ENCODE data around the gene UNCX.
"Not testable (repeated sequence)": the region's sequence is repeated elsewhere in the genome, so short reads cannot be mapped to it uniquely, and the experiment has no call there.

The UNCX gene

DNA sequence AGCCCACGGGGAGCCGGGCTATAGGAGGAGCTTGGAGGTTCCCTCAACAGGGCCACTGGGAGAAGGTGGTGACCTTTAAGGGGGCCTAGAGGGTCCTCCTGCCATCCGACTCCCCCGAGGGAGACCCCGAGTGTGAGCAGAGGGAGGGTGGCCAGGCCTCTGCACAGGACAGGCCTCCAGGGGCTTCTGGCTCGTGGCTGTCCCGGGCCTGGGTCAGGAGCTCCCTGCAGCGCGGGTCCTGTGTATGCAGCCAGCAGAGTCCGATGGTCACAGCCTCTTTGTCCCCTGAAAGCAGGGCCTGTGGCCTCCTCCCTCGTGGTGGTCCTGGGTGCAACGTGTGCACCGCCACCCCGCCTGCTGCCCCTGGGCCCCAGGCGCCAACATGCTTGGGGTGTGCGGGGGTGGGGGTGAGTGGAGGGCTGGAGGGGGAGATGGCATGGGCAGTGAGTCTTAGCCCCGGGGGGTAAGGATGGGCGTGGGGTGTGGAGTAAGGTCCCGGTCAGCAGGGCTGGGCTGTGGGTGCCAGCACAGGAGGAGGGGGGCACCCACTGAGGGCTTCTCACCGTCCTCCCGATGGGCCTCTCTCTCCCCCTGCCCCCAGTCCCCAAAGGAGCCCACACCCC is 27.1 kb downstream of the UNCX start:
- no peak for DNase-seq

DNA sequence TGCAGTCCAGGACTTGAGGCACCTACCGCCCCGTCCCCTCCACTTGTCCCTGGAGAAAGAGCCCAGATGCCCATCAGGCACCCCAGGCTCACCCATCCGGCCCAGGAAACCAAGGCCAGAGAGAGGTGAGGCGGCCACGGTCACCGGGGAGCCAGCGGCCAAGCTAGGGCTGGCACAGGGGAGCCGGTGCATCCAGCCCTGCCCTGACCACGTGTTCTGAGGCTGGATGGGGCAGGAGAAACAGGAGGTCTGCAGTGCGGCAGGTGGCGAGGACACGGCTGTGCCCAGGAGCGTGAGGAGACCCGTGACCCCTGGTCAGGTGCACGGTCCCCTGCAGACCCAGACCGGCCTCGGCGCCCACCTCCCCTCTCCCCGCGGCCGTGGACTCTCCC is 27.6 kb downstream of the UNCX start:
- no peak for DNase-seq

DNA sequence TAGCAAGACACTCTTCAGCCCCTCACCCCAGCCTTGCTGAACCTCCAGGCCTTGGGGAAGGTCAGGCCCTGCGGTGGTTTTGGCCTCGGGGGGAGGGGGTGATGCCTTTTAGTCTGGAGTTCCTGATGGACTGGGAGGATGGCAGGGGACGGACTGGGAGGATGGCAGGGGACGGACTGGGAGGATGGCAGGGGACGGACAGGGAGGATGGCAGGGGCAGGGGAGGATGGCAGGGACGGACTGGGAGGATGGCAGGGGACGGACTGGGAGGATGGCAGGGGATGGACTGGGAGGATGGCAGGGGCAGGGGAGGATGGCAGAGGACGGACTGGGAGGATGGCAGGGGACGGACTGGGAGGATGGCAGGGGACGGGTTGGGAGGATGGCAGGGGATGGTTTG is 28.4 kb downstream of the UNCX start:
- not testable (repeated sequence) for DNase-seq

DNA sequence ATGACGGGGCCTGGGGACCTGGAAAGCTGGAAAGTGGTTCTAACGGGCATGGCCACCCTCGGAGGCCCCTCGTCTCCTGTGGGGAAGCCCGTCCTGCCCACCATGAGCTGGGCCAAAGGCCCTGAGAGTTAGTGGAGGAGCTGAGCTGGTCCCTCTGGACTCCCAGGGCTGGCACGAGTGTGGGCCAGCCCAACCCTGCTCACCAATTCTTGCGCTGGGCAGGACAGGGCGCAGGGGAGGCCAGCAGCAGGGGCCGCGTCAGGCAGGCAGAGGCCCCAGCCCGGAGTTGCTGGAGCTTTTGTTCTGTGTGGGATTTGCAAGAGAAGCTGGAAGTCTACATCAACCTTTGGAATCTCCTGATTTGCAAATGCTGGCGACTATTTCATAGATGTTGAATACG is 29.8 kb downstream of the UNCX start:
- no peak for DNase-seq

DNA sequence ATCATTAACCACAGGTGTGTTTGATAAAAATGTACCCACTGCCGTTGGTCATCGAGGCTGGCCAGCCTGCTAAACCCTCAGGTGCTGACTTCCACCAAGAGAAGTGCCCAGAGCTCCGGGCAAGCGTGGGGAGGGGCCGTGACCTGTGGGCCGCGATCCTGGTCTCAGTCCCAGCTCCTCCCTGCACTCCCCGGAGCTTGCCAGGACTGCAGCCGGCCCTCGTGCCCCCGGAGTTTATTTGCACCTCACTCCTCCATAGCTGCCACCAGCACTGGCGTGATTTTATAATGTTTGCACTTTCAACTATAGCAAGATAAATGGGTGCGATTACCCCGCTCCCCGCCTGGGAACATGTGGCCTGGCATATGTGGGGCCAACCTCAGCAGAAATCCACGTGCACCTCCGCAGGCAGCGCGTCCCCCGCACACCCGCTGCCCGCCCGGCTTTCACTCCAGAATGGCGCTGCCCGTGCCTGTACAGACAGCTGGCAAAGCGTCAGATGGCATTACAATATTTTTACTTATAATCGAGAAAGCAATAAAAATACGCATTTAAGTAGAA is 30.8 kb downstream of the UNCX start:
- DNase-seq = no peak

DNA sequence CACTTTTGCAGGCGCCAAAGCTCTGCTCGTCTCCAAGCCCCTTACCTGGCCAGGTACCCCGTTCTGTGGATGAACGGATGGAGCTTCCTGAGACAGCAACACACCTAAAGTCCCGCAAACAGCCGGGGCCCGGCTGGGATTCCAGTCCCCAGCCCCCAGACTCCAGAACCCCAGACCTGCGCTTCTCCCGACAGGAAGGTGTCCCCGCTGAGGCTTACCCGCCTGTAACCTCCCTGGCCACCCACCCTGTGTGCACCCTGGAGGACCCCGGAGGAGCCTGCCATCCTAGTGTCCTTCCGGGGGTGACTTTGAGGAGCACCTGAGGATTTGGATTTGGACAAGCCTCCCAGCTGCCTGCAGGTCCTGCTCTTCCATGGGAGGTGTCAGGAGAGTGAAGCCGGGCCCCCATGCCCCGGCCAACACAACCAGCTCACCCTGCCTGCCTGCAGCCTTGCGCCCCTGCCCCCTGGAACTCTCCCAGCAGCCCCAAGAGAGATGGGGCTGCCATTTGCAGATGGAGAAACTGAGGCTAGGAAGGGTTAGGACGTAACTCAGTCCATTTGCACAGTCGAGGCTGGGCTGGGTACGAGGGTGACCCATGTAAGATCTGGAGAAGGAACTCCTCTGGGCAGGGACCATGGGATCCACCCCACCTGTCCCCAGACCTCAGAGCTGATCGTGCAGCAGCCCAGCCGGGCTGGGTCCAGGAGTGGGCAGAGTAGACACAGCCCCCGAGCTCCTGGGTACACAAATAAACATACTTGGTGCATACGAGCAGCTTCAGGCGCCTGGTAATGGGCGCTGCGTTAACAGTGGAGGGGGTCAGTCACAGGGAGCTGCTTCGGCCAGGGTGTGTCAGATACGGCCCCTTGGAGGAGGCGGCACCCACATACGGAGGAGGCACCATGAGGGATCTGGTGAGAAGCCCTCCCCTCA is 31.9 kb downstream of the UNCX start:
- DNase-seq = no peak

DNA sequence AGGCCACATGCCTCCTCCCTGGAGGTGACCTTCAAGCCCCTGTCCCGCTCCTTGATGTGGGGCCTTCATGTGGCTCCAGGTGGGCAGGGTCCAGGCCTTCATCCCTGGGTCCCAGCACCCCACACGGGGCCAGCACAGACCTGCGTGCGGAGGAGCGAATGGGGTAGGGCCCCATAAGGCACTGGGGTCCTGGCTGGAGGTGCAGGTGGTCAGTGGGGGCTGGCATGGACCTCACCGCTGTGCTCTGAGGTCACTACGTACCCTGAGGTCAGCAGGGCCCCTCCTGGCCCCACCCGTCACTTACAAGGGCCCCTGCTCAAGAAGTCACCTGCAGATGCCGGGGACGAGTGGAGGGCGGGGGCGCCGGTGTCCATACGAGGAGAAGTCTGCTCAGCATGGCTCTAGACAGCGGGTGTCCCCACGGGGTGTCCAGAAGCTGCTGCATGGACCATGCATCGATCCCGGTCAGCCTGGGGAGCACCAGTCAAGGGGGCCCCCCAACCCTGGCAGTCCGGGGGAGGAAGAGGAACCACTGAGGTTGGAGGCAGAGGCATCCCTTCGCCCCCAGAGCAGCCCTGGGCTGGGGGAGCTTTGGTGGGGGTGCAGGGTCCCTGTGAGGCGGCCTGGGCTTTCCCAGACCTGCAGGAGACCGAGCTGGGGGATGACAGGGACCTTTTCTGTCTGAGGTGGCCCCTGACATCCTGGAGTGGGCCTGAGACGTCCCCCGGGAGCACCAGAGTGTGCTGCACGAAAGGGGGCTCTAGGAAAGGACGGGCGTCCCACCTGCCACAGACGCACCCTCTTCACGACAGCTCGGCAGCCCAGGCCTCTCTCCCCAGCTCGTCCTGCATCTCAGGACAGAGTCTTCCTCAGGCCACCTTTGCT is 34.6 kb downstream of the UNCX start:
- no peak for DNase-seq

DNA sequence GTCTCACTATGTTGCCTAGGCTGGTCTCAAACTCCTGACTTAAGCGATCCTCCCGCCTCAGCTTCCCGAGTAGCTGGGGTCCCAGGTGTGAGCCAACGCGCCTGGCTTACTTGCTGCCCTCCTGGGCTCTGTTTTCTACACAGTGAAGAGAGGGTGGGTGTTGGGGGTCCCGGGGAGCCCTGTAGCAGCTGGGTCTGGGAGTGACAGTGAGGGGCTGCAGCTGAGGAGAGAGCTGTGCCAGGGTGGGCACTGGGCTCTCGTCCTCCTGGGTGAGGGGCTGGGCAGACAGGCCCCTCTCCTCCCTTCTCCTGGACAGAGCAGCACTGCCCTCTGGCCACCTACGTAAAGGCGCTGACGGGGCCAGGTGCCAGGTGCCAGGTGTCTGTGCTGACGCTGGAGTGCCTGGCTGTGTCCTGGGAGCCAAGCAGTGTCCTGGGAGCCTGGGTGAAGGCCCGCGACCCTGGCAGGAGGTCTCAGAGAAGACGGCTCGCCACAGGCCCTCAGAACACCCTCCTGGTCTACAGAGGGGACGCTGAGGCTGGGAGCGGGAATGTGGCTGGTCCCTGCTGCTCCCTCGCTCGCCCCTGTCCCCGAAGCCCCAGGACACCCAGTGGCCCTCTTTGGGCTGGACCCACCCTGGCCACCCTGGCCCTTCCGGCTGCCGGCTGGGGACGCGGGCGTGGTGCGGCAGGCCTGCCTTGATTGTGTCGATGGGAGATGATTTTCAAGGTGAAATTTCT is 35.6 kb downstream of the UNCX start:
- no peak for DNase-seq

DNA sequence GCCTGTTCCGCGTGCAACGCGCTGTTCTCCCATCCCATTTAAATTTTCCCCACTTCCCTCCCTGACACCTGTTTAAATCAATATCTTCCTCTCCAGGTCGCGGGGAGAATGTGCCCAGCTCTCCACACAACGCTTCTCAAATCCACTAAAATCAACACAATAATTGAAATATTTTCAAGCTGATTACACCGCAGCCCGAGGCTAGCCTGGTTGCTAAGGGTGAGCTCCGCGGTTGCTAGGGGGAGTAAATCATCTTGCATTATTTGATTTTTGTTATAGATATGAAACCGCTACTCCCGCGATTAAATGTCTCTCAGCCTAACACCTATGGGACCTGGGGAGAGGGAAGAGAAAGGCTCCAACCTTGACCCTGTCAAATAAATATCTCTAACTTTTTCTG is 36.2 kb downstream of the UNCX start:
- no peak for DNase-seq

DNA sequence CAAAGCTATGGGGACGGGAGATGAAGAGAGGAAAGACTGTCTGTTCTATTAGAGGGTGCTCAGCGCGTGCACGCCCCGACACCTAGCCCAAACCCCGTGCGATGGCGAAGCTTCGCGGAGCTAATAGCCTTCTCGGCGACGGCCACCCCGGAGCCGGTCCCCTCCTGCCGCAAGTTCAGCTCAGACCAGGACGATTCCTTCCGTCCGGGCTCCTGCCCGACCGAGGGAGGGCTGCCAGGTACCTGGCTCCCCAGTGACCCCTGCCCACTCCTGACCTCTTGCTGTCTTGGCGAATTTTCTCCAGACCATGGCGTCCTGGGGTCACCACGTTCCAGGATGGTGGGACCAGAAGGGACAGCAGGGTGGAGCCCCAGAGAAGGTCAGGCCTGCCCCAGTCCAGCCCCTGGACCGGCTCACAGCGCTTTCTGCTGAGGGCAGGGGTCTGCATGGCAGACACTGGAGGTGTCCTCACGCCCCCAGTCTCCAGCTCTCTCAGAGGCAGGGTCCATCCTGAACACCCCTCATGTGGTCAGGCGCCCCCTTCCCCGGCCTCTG is 36.7 kb downstream of the UNCX start:
- no peak for DNase-seq

DNA sequence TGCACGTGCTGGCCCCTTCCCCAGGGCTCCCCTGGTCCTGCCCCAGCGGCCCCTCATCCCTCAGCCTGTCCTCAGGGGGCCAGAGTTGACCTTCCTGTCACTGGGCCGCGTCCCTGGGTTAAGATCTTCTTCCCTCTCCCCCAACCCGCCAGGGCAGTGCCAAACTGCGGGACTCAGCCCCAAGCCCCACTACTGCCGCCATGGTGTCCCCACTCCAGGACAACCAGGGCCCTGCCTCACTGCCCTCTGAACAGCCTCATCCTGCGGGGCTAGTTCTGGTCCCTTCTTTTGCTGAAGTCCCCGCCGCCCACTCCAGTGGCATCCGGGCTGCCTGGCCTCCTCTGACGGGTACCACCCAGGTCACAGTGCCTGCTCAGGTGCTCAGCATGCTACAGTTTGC is 37.5 kb downstream of the UNCX start:
- DNase-seq = no peak

DNA sequence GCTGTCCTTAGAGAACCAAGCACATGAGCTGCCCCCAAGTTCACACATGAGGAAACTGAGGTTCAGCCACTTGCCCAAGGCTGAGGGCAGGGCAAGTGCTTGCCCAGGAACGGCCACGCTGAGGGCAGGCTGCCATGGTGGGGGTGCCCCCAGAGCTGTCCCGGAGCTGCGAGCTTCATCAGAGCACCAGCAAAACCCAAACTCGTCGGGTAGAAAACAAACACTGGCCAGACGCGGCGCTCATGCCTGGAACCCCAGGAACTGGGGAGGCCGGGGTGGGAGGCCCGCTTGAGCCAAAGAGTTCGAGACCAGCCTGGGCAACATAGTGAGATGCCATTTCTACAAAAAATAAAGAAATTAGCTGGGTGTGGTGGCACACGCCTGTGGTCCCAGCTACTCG is 38.4 kb downstream of the UNCX start:
- no peak for DNase-seq

DNA sequence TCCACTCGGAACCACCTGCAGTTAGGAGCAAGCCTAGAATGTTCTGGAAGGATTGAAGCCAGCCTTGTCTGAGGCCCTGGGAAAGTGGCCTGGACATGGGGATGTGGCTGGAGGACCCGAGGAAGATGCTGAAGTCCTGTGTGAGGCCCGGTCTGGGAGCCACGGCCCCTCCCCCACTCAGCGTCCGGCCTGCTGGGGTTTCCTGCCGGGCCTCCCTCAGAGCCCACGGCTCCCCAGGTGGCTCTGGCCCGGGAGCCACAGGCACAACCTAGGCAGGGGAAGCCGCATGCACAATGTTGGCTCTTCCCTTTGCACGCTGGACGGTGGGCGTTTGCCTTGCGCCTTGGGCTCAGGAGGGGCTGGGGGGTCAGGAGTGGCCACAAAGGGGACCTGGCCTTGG is 39.0 kb downstream of the UNCX start:
- no peak for DNase-seq

DNA sequence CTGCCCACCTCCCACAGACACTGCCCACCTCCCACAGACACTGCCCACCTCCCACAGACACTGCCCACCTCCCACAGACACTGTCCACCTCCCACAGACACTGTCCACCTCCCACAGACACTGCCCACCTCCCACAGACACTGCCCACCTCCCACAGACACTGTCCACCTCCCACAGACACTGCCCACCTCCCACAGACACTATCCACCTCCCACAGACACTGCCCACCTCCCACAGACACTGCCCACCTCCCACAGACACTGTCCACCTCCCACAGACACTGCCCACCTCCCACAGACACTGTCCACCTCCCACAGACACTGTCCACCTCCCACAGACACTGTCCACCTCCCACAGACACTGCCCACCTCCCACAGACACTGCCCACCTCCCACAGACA is 39.5 kb downstream of the UNCX start:
- DNase-seq = not testable (repeated sequence)

DNA sequence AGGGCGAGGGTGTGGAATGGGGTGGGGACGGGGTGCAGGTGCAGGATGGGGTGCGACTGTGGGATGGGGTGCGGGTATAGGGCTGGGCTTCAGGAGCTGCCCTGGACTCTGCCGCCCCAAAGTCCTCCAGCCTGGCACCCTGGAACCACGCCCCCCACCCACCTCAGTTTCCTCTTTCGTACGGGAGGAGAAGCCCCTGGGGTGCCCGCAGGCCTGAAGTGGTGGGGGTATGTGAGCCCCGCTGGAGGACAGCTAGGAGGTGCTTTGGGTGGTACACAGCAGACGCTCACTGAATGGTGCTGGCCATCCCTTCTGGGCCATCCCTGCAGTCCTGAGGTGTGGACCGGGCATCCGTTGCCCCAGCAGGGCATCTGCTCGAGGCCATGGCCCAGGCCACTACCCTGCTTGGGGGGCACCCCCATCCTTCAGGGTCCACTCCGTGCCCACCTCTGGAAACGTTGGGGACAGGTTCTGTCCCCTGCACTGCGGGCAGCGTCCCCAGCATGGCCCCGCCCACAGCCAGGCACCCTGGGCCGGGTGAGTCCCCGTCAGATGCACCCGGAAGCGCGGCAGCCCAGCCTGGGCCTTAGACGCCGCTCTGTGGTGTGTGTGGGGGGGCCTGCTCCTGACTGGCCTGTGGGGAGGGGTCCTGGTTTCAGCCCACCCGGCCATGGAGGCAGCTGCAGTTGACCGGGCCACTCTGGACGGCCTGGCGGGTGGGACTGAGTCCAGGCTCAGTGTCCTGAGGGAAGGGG is 41.6 kb downstream of the UNCX start:
- no peak for DNase-seq

DNA sequence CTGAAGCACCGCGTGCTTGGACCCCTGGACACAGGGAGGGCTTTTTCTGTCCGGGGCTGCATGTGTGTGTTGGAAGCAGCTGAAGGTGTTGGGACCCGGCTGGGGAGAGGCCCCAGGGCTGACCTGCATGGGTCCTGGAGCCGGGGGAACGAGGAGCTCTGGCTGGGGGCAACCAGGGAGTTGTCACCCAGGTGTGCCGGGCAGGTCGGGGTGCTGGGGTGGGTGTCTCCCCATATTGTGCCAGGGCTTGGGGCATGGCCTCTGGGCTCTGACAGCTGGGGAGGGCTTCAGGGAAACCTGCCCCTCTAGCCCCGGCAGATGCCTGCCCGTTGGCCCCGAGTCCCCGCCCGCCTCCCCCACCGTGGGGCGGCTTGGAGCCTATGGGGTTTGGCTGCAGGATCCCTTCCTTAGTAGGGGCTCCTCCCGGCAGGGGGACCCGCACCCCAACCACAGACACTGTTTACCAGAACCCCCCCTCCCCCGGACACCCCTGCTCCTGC is 42.3 kb downstream of the UNCX start:
- no peak for DNase-seq

DNA sequence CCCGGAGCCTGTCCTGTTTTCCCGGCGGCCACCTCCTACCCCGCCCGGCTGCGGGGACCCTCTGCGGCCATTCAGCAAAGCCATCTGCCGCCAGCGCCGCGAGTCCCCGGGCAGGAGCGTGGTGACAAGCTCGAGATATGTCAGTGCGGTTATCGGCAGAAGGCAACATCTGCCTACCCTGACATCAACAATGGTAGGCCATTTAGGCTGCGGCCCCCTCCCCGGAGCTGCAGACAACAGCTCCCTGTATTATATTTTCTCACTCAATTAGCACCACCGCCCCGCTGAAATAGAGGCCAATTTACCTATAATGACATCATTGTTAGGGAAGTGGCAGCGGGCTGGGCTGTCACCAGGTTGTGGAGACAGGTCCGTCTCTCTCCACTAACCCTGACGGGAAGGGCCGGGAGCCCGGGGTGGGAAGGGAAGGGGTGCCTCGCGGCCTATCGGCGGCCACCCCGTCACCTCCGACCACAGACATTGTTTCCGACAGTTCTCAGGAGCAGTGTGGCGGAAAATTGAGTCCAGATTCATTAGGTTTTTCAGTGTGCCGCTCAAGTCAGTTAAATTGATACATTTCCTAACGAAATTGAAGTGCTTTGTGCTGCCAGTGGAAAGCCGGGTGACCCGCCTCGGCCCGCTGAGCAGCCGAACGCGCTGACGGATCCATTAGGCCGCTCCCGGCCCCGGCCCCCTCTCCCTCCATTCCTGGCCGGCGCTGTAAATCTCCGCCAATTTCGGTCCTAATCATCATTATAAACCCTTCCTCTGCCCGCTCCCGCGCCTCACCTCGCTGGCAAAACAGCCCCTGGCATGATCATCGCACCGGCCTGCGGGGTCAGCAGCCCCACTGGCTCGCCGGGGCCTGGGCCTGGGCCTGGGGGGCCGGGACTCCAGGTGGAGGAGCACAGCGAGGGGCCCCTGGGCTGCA is 43.0 kb downstream of the UNCX start:
- no peak for DNase-seq

DNA sequence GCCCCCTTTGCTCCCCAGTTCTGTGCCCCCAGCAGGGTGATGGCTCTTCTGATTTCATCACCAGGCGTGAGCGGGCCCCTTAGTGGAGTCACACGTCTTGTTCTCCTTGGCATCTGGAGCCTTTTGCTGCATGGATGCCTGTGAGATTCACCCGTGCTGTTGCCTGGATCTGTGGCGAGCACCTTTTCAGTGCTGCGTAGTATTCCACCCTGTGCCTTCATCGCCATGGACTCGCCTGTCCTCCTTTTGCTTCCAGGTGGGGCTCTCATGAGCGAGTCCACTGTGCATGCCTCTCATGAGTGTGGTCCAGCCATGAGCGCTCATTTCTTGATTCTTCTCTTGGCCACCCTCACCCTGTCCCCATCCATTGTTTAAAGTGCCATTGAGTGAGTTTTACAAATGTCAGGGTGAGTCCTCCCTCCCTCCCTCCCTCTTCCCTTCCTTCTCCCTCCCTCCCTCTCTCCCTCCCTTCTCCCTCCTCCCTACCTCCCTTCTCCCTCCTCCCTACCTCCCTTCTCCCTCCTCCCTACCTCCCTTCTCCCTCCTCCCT is 44.0 kb downstream of the UNCX start:
- DNase-seq = no peak

DNA sequence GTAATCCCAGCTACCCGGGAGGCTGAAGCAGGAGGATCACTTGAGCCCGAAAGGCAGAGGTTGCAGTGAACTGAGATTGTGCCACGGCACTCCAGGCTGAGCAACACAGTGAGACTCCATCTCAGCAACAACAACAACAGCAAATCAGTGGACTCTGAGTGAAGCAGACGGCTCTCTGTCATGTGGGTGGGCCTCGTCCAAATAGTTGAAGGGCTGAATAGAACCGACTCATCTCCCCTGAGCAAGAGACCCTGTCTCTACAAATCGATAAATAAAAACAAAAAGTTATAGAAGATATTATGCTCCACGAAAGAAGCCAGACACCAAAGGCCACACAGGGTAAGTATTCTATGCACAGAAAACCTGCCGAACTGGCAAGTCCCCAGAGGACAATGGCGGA is 45.9 kb downstream of the UNCX start:
- DNase-seq = no peak

DNA sequence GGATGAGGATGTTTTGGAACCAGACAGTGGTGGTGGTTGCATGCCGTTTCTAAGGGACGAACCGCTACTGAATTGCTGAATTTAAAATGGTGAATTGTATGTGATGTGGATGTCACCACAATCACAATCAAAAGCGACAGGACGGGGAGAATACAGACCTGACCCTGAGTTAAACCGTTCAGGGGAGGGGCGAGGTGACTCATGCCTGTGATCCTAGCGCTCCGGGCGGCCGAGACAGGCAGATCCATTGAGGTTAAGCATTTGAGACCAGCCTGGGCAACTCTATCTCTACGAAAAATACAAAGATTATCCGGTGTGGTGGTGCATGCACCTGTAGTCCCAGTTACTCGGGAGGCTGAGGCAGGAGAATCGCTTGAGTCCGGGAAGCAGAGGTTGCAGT is 46.4 kb downstream of the UNCX start:
- DNase-seq = no peak

All from NK-92 treated with Interleukin-12 subunit alpha and Interleukin-12 subunit beta, amount 100 ng/mL, for 24 hours (cell line).